IPS-20b (cell line): ENCODE measurements around the gene SUSD6.
A peak's percentile ranks its signal among the peaks of the same experiment; 100 is the strongest.

ENCODE experiments used
- H3K27ac ChIP-seq: one replicate; pipeline ENCODE4 v1.5.1; 2013; ENCODE audit warnings: low read length
- H3K27me3 ChIP-seq: 2 replicates; pipeline ENCODE4 v1.6.1; 2013; ENCODE audit warnings: mild to moderate bottlenecking, low read length, inconsistent platforms; ENCODE audit not compliant: insufficient read depth
- H3K36me3 ChIP-seq: 2 replicates; pipeline ENCODE4 v1.6.1; 2013; ENCODE audit warnings: low read depth, mild to moderate bottlenecking, inconsistent platforms, low read length, moderate library complexity; ENCODE audit not compliant: insufficient read depth
- H3K4me1 ChIP-seq: 2 replicates; pipeline ENCODE4 v1.6.1; 2013; ENCODE audit warnings: mild to moderate bottlenecking, control low read depth, inconsistent platforms, low read length, moderate library complexity; ENCODE audit not compliant: insufficient read depth
- H3K4me3 ChIP-seq: 2 replicates; pipeline ENCODE4 v1.5.1; 2013; ENCODE audit warnings: mild to moderate bottlenecking, low read length, inconsistent platforms
- H3K9ac ChIP-seq: 2 replicates; pipeline ENCODE4 v1.6.1; 2013; ENCODE audit warnings: low read depth, mild to moderate bottlenecking, inconsistent platforms, low read length, moderate library complexity
- H3K9me3 ChIP-seq: 2 replicates; pipeline ENCODE4 v1.6.1; 2013; ENCODE audit warnings: mild to moderate bottlenecking, low read depth, low read length, inconsistent platforms; ENCODE audit not compliant: insufficient read depth

Gene SUSD6

DNA sequence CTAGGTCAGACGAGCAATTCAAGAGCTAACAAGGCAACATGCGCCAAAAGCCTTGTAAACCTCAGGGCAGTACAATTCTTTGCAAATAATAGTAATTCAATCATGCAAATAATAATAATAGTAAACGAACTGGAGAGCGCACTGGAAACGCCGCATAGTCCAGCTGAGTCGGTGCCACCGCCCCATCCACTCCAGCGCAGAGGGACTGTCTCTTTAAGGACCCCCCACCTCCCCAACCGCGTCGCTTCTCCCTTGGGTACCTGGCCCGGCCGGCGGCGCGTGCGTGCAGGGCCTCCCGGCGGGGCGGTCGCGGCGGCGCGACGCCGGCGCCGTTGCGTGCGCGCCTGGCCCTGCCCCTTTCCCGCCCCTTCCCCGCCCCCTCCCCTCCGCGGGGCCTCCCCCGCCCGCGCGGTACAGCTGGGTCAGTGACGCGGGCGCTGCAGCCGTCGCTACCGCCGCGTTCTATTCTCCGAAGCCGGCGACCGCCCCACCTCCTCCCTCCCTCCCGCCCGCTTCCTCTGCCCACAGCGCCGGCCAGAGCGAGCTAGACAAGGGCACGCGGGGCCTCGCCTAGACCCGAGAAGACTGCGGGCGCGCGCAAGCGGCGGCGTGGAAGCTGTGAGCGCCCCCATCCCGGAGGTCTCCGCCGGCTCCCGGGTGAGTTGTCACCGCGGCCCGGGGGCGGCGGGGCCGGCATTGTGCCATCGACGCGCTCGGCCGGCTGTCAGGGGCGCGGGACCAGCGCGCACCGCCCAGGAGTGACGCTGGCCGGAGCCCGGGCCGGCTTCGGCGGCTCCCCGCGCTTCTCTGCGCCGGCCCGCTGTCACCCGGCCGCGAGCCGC is at the start of gene SUSD6:
Gene SUSD6 (plus strand): TSS at position 425 of the 842 bp plus-strand sequence. CDS start 46,997 bp downstream, outside the sequence.
- Histone ChIP-seq H3K9ac (peak within 1 kb of the TSS; percentile 84; the same call in 1 of the 2 replicates), H3K36me3 (no peaks in the 10 kb centered on the region), H3K27me3 (peaks cover 16% of the 10 kb centered on the region; the same call in 1 of the 2 replicates), H3K4me3 (peak within 1 kb of the TSS; percentile 83), H3K9me3 (no peaks in the 10 kb centered on the region), H3K27ac (no peak within 1 kb of the TSS), H3K4me1 (peaks cover 15% of the 10 kb centered on the region)

DNA sequence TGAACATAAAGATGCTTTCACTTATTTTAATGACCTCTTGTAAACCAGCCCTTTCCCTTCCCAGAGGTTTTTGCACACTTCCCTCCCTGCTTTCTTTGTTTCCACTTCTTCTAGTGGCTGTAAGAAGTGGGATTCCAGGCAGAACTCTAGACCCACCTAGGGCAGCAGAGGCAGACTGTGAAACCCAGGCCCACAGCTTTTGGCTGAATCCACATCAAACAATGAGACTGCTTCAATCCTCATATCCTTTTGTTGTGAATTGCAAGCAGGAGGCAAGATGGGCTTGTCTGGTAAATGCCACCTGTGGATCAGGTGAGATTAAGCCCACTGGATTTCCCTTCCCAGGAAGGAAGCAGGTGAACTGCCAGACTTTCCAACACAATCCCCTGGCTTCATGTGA is 49.5 kb upstream of the SUSD6 start:
- Histone ChIP-seq H3K9ac (no peak overlapping the region), H3K4me1 (peaks cover 8% of the 10 kb centered on the region; the same call in 1 of the 2 replicates), H3K27me3 (peaks cover 29% of the 10 kb centered on the region), H3K4me3 (no peak overlapping the region), H3K36me3 (no peaks in the 10 kb centered on the region), H3K27ac (no peak overlapping the region), H3K9me3 (no peaks in the 10 kb centered on the region)

DNA sequence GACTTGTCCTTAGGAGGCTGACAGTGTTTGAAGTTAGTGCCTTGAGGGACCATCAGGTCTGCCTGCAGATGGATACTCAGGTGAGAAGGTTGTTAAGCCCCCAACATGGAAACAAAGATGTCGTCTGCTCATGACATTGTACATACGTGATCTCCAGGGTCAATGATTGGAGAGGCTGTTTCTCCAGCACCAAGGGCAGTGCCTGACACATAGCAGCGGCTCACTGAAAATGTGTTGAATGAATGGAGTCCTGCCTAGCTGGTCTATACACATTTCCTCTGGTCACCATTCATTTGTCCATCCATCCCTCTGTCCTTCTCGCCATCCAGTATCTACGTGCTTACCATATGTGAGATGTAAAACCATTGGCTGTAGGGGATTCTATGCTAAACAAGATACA is 43.8 kb upstream of the SUSD6 start:
- Histone ChIP-seq H3K27me3 (peaks cover 85% of the 10 kb centered on the region), H3K9me3 (peaks cover 3% of the 10 kb centered on the region; the same call in 1 of the 2 replicates), H3K4me1 (peaks cover under 1% of the 10 kb centered on the region; the same call in 1 of the 2 replicates), H3K36me3 (no peaks in the 10 kb centered on the region), H3K9ac (no peak overlapping the region), H3K27ac (no peak overlapping the region), H3K4me3 (no peak overlapping the region)

DNA sequence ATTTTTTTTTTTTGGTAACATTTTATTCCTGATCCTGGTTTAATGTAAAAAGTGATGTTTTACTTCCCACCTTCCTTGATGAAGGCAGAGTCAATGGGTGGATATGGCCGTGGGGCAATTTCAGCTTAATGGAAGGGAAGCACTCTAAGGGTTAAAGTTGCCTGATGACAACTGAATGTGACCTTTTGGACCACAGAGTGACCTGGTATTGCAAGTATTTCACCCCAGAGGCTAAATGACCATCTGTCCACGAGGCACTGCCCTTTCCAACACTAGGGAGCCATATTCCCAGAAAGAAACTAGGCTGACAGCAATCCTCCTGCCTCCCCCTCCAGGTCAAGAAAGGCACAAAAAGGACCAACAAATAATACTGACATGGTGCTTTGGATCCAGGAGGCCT is 41.5 kb upstream of the SUSD6 start:
- H3K4me1 ChIP-seq: peaks cover 2% of the 10 kb centered on the region; the same call in 1 of the 2 replicates
- peaks cover 98% of the 10 kb centered on the region for H3K27me3 ChIP-seq
- H3K36me3 ChIP-seq: no peaks in the 10 kb centered on the region
- no peak overlapping the region for H3K4me3 ChIP-seq
- H3K9me3 ChIP-seq: peaks cover 3% of the 10 kb centered on the region; the same call in 1 of the 2 replicates
- H3K27ac ChIP-seq: no peak overlapping the region
- no peak overlapping the region for H3K9ac ChIP-seq

- Histone ChIP-seq H3K4me3 (no peak overlapping the region), H3K27me3 (peaks cover 99% of the 10 kb centered on the region), H3K36me3 (no peaks in the 10 kb centered on the region), H3K9me3 (peaks cover 3% of the 10 kb centered on the region; the same call in 1 of the 2 replicates), H3K9ac (no peak overlapping the region), H3K4me1 (peaks cover 2% of the 10 kb centered on the region; the same call in 1 of the 2 replicates), H3K27ac (no peak overlapping the region)
Observed at GRCh38 chr14:69570836-69571330, 40.5 kb upstream of the SUSD6 start.

DNA sequence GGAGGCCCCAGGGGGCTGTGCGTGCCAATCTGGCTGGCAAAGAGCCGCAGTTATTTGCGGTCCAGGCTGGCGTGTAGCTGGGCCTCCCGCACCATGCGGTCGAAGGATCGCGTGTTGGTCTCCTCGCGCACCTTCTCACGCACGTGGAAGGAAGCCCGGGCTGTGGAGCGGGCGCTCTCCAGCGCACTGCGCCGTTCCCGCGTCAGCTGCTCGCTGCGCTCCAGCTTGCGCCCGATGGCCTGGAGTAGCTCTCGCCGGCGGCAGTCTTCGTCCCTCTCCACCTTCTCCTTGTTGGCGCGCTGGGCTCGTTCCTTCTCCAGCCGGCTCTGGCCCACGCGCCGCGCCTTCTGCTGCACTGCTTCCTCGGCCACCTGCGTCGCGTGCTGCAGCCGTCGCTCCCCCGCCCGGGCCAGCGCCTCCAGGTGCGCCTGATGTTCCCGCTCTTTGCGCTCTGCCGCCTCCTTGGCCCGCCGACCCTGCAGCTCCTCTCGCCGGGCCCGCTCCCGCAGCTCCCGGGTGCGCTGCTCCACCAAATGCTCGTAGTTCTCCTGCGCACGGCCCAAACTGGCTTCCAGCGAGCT is 39.9 kb upstream of the SUSD6 start:
- H3K27me3 ChIP-seq: peaks cover 97% of the 10 kb centered on the region
- peak overlapping the region; percentile 40; the same call in 1 of the 2 replicates for H3K4me3 ChIP-seq
- no peak overlapping the region for H3K27ac ChIP-seq
- H3K9ac ChIP-seq: no peak overlapping the region
- peaks cover 3% of the 10 kb centered on the region; the same call in 1 of the 2 replicates for H3K9me3 ChIP-seq
- no peaks in the 10 kb centered on the region for H3K36me3 ChIP-seq
- peaks cover 2% of the 10 kb centered on the region; the same call in 1 of the 2 replicates for H3K4me1 ChIP-seq

GRCh38 chr14:69572030-69572840 is 39.2 kb upstream of the SUSD6 start:
- Histone ChIP-seq H3K36me3 (no peaks in the 10 kb centered on the region), H3K4me1 (peaks cover 2% of the 10 kb centered on the region; the same call in 1 of the 2 replicates), H3K27me3 (peaks cover 97% of the 10 kb centered on the region), H3K9ac (no peak overlapping the region), H3K9me3 (peaks cover 3% of the 10 kb centered on the region; the same call in 1 of the 2 replicates), H3K27ac (no peak overlapping the region), H3K4me3 (peak overlapping the region; percentile 40; the same call in 1 of the 2 replicates)

- Histone ChIP-seq H3K36me3 (no peaks in the 10 kb centered on the region), H3K4me1 (peaks cover 2% of the 10 kb centered on the region; the same call in 1 of the 2 replicates), H3K9me3 (peaks cover 3% of the 10 kb centered on the region; the same call in 1 of the 2 replicates), H3K27me3 (peaks cover 91% of the 10 kb centered on the region), H3K9ac (no peak overlapping the region), H3K4me3 (no peak overlapping the region), H3K27ac (no peak overlapping the region)
Observed at GRCh38 chr14:69572841-69573135, 38.6 kb upstream of the SUSD6 start.

- peaks cover 2% of the 10 kb centered on the region; the same call in 1 of the 2 replicates for H3K4me1 ChIP-seq
- H3K36me3 ChIP-seq: no peaks in the 10 kb centered on the region
- H3K27me3 ChIP-seq: peaks cover 86% of the 10 kb centered on the region
- H3K4me3 ChIP-seq: peak overlapping the region; percentile 78; the same call in 1 of the 2 replicates
- H3K9me3 ChIP-seq: peaks cover 3% of the 10 kb centered on the region; the same call in 1 of the 2 replicates
- peak overlapping the region; percentile 70; the same call in 1 of the 2 replicates for H3K9ac ChIP-seq
- H3K27ac ChIP-seq: no peak overlapping the region
Observed at GRCh38 chr14:69573205-69573830, 38.1 kb upstream of the SUSD6 start.

GRCh38 chr14:69573831-69574262 is 37.5 kb upstream of the SUSD6 start:
- H3K27ac ChIP-seq: no peak overlapping the region
- peaks cover 2% of the 10 kb centered on the region; the same call in 1 of the 2 replicates for H3K4me1 ChIP-seq
- H3K9ac ChIP-seq: peak overlapping the region; percentile 70; the same call in 1 of the 2 replicates
- peak overlapping the region; percentile 78 for H3K4me3 ChIP-seq
- H3K27me3 ChIP-seq: peaks cover 80% of the 10 kb centered on the region
- peaks cover 3% of the 10 kb centered on the region; the same call in 1 of the 2 replicates for H3K9me3 ChIP-seq
- H3K36me3 ChIP-seq: no peaks in the 10 kb centered on the region
